ENCODE data around the gene CADPS.

The CADPS gene

DNA sequence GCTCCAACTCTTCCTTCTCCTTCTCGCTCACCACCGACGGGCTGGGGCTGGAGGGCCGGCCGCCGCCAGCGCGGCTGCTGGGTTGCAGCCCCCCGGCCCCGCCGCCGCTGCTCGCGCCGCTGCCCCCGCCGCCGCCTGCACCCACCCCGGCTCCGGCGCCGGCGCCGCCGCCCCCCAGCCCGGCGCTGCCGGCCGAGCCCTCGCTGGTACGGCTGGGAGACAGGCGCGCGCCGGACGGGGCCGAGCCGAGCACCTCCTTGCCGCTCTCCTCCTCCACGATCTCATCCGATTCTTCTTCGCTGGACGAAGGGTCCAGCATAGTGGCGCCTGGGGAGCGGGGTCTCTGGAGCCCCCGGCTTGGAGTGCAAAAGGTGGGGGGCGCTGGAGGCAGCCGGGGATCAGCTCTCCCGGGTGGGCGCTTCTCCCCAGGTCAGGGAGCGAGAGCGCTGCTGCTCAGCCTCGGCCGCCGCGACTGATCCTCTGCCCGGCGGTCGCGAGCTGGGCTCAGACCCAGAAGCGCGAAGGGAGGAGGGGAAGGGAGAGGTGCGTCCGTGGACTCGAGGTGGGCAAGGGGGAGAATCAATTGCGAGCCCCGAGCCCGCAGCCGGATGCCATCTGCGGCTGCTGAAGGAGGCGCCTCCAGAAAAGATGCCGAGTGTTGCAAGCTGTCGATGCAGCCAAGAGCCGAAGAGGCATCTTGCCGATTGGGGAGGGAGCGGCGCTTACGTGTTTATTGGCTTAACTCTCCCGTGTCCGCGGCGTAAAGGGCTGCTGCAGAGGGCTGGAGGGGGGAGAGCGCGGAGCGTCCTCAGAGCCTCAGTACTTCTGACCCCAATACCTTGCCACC lies at the start of gene CADPS:
CADPS (minus strand) TSS at position 706 of the 847 bp plus-strand sequence; CDS start at position 319, 387 bp downstream.
- DNase-seq, result peak; percentile 52

DNA sequence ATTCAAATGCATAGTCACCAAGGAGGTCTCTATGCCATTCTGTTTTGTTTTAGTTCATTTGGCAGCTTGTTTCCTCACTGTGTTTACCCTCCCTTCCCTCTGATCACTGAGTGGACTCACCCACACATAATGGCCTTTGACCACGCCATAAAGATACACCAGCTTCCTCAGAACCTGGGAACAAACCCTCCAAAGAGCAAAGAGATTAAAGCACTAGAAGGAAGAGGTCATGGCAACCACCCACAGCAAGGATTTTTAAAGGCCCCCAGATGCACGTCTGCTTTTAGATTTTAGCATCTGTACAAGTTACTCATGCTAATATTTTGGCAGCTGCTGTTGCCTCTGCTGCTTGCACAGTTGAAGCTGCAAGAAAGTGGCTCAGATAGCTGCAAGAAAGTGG lies 47.9 kb upstream of the CADPS start:
- no peak for DNase-seq

- no peak for DNase-seq
Observed at GRCh38 chr3:62922326-62922725, 47.1 kb upstream of the CADPS start.

DNA sequence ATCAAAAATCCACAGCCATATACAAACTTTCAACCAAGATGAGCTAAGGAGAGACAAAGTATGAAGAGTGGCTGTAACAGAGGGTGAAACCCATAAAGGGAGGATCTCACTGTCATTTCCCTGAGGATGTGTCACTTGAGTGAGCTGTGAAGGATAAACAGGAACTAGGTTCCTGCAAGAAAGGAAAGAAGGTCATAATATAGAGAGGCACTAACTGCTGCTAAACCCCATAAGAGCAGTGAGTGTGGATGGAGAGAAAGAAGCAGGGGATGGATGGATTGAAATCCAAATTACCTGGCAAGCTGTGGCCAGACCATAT lies 45.2 kb upstream of the CADPS start:
- no peak for DNase-seq

GRCh38 chr3:62919784-62920465 lies 44.7 kb upstream of the CADPS start:
- no peak for DNase-seq

GRCh38 chr3:62918777-62919176 lies 43.6 kb upstream of the CADPS start:
- DNase-seq, result no peak

- no peak for DNase-seq
Observed at GRCh38 chr3:62918131-62918530, 42.9 kb upstream of the CADPS start.

- no peak for DNase-seq
Observed at GRCh38 chr3:62911526-62911925, 36.3 kb upstream of the CADPS start.

DNA sequence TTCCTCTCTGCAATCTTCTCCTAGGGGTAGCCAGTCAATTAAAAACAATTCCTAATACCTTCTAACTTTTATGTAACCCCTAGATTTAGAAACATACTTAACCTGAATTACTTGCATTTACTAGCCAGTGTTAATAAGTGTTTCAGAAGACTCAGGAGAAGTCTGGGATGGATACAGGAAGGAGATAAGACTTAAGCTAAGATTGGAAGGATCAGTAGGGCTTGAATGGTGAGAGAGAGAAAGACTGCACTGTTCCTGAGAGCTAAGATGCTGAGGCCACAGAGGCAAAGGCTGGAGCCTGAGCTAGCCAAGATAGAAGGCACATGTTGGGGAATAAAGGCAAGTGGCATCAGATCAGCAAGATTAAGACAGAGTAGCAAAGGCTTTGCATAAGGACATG lies 30.1 kb upstream of the CADPS start:
- DNase-seq, result no peak

- DNase-seq, result no peak
Observed at GRCh38 chr3:62898530-62899496, 23.6 kb upstream of the CADPS start.

DNA sequence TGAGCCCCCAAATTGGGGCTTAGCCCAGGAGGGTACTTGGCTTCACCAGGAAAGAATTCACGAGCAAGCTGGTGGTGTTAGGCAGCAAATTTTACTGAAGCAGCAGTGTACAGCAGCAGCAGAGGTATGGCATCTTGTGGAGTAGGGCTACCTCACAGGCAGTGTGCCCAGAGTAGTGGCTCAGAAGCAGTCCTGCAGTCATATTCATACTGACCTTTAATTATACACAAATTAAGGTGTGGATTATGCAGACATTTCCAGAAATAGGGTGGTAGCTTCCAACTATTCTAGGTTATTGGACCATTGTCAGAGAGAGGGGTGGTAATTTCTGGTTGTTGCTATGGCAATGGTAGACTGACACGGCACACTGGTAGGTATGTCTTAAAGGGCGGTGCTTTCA lies 20.7 kb upstream of the CADPS start:
- no peak for DNase-seq

GRCh38 chr3:62892951-62893350 lies 17.7 kb upstream of the CADPS start:
- DNase-seq, result no peak

GRCh38 chr3:62892045-62892444 lies 16.8 kb upstream of the CADPS start:
- DNase-seq, result no peak

- DNase-seq, result no peak
Observed at GRCh38 chr3:62888778-62889177, 13.6 kb upstream of the CADPS start.

DNA sequence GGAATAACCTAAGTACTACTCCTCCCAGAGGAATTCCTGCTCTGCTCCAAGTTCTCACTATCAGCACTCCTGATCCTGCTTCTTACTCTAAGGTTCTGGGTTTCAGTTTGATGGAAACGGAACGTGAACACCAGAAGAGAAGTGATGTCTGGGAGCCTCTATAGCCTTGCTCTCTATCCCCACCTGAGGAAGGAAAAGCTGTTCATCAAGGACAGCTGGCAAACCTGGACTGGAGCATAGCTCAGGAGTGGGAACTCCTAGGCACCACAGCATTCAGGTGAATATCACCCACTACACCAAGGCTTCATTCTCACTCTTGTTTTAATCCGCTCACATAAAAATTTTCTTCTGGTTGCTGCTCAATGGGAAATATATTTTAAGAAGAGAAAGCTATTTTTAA lies 13.0 kb upstream of the CADPS start:
- DNase-seq, result no peak

DNA sequence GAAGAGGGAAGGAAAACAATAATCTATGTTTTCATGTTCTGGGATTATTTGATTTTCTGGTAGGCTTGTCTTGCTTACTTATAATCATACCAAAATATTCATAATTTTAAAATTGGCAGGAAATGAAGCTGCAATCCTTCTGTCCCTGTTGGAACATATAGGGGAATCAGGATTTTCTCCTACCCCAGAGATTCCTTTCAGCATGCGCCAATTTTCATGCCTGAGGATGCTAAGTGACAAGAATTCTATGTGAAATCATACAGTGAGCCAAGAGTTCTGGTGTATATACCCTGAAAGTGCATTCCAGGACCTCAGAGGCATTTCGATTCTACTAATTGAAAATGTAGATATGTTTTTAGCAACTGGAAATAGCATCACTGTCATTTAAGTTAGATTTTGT lies 9.9 kb upstream of the CADPS start:
- DNase-seq, result no peak

- DNase-seq, result no peak
Observed at GRCh38 chr3:62884096-62884870, 9.1 kb upstream of the CADPS start.

GRCh38 chr3:62882676-62883200 lies 7.5 kb upstream of the CADPS start:
- DNase-seq, result no peak

GRCh38 chr3:62876064-62876463 lies 848 bp upstream of the CADPS start:
- DNase-seq, result peak; percentile 13

- no peak for DNase-seq
Observed at GRCh38 chr3:62875558-62876002, 364 bp upstream of the CADPS start.

DNA sequence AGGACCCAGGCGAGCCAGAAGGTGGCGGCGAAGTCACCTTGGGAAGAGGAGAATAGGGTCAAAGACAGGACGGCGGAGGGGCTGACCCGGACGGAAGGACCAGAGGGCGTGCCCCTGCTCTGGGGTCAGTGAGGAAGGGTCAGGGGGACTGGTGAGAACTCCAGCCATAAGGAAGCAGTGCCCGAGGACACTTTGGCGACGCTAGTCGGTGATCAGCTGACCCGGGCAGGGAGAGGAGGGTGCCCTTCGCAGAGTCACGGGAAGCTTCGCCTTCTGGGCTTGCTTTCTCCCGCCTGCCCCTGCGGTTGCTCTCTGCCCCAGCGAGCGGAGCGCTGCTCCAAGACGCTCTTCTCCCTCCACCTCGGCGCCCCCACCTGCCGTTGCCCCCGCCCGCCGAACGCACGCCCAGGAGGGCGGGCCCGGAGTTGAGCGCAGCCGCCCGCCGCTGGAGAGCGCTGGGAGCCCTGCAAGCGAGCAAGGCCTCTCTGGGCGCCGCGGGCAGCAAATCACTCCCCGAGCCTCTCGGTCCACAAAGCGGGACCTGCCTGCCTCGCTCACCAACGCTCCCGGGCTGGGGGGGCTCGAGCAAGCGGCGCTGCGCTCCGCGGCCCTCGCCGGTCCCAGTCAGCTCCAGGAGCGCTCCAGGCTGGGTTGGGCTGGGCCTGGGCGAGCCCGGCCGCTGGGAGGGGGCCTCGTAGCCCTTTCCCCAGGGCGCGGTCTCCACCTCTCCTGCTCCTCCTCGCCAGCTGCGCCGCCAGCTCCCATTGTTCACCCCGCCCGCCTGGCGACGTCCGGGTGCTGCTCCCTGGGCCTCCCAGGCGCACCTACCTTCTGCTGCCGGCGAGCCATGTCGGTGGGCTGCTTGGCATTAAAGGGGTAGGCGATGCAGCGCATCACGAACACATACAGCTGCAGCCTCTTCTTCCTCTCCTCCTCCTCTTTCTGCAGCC lies 1.2 kb downstream of the CADPS start:
- peak; percentile 69 for DNase-seq

All from NCI-H1092 (cell line).